ENCODE results near the gene PRRG4. TPM values are rescaled to one million over a fixed set of nuclear protein-coding genes. Genes with fewer than 3 reads are reported as not detected.
"Not testable (repeated sequence)": the region's sequence is repeated elsewhere in the genome, so short reads cannot be mapped to it uniquely, and the experiment has no call there.

The PRRG4 gene
- total RNA-seq, 2 donors from 2014 or later = 1.4 to 2.7 TPM

DNA sequence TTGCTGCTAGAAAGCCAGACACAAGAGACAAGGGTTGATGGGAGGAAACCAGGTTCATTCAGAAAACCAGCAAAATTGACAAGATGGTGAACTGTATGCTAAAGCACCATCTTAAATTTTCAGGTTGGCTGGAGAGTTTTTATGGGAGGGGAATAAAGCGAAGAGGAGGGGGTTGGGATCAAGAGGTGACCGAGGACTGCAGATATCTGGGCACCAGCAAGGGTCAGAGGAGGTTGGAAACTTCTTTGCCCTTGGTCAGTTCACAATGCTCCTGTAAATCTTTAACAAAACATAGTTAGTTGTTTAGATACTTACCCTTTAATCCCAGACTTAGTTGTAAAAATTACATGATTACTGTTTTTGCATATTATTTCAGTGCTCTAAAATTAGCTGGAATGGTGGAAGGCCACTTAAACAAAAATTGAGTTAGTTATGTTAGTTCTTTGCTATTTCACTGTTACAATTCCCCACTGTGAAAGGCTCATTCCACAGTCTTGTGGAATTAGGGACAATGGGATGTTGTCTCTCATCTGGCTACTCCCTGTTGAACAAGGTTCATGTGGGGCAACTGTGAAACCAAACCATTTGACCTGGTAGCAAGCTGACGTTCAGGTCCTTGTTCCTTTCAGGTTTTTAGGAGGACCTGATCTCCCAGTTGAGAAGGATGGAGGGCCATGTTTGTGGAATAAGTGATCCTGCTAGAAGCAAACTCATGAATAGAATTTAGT lies 32.3 kb downstream of the PRRG4 start:
- no peaks in the 10 kb centered on the region for H3K4me1 ChIP-seq
- H3K27ac ChIP-seq = no peak overlapping the region
- no peak for TF ChIP-seq CTCF (IDR thresholded peaks at IDR 0.05)
- H3K36me3 ChIP-seq = no peaks in the 10 kb centered on the region
- no peak for DNase-seq (ENCODE audit: low spot score)
- no peaks in the 10 kb centered on the region for H3K9me3 ChIP-seq
- no peak overlapping the region for H3K4me3 ChIP-seq
- H3K27me3 ChIP-seq = no peaks in the 10 kb centered on the region

GRCh38 chr11:32864555-32864954 lies 34.8 kb downstream of the PRRG4 start:
- Histone ChIP-seq H3K36me3 (no peaks in the 10 kb centered on the region), H3K9me3 (peaks cover 0 to 6% of the 10 kb centered on the region in 2 donors), H3K27ac (no peak overlapping the region), H3K27me3 (no peaks in the 10 kb centered on the region), H3K4me3 (no peak overlapping the region), H3K4me1 (no peaks in the 10 kb centered on the region)
- no peak for DNase-seq (ENCODE audit: low spot score)
- TF ChIP-seq CTCF (IDR thresholded peaks at IDR 0.05) = no peak

DNA sequence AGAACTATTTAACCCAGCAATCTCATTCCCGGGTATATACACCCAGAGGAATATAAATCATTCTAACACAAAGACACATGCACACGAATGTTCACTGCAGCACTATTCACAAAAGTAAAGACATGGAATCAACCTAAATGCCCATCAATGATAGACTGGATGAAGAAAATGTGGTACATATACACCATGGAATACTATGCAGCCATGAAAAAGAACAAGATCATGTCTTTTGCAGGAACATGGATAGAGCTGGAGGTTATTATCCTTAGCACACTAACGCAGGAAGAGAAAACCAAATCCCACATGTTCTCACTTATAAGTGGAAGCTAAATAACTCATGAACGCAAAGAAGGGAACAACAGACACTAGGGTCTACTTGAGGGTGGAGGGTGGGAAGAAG lies 39.0 kb downstream of the PRRG4 start:
- not testable (repeated sequence) for H3K4me1 ChIP-seq; H3K27me3 ChIP-seq; H3K27ac ChIP-seq; DNase-seq (ENCODE audit: low spot score); H3K9me3 ChIP-seq; H3K36me3 ChIP-seq; H3K4me3 ChIP-seq

GRCh38 chr11:32870676-32871075 lies 40.9 kb downstream of the PRRG4 start:
- Histone ChIP-seq H3K9me3 (peaks cover 0 to 6% of the 10 kb centered on the region in 2 donors), H3K27me3 (no peaks in the 10 kb centered on the region), H3K4me3 (no peak overlapping the region), H3K36me3 (no peaks in the 10 kb centered on the region), H3K4me1 (no peaks in the 10 kb centered on the region), H3K27ac (no peak overlapping the region)
- TF ChIP-seq CTCF (IDR thresholded peaks at IDR 0.05) = no peak
- DNase-seq (ENCODE audit: low spot score) = no peak

DNA sequence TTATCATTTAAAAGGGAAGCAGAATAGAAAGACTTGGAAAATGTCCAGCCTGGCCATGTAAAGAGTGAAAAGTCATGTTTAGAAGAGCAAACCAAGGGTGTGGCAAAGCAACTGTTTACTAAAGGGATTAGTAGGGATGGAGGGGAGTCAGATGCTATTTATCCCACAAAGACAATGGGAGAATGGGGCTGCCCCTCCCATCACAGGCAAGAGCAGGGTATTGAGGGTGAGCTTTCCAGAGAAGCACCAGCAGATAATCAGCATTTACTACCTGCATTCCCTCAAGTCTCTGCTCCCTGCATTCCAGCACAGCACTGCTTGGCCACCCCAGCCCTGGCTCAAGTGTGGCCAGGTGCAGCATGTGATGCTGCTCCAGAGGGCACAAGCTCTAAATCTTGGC lies 44.4 kb downstream of the PRRG4 start:
- Histone ChIP-seq H3K36me3 (no peaks in the 10 kb centered on the region), H3K27ac (no peak overlapping the region), H3K9me3 (no peaks in the 10 kb centered on the region), H3K27me3 (no peaks in the 10 kb centered on the region), H3K4me3 (no peak overlapping the region), H3K4me1 (no peaks in the 10 kb centered on the region)
- no peak for TF ChIP-seq CTCF (IDR thresholded peaks at IDR 0.05)
- no peak for DNase-seq (ENCODE audit: low spot score)

DNA sequence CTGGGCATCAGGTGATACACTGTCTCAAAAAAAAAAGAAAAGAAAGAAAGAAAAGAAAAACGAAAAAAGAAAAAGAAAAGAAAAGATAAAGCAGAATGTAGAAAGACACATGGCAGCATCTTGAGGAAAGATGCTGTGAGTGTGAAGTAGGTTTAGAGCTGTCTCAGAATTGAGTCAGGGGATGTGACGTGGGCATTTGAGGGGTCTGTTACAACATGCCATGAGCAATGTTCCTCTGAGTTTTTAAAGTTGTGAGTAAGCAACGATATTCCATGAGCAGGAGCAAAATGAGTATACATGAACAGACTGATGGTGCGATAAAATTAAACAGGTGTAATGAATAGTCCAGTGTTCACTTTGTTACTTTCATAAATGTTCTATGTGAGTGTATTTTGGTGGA lies 51.6 kb downstream of the PRRG4 start:
- Histone ChIP-seq H3K4me3 (no peak overlapping the region), H3K36me3 (no peaks in the 10 kb centered on the region), H3K27ac (no peak overlapping the region), H3K27me3 (no peaks in the 10 kb centered on the region), H3K9me3 (no peaks in the 10 kb centered on the region), H3K4me1 (no peaks in the 10 kb centered on the region)
- no peak for TF ChIP-seq CTCF (IDR thresholded peaks at IDR 0.05)
- DNase-seq (ENCODE audit: low spot score) = no peak
